GM23338 (cell line): ENCODE measurements around the gene S100A6. TPM values are rescaled to one million over a fixed set of nuclear protein-coding genes. Genes with fewer than 3 reads are reported as not detected.

ENCODE experiments used
- ATAC-seq: fragments of 200-7000 bp; cut with Tn5 transposase; 3 replicates; pipeline ENCODE4 v1.9.1; 2020
- DNase-seq: peaks from one replicate; pipeline ENCODE4 v3.0.0-alpha.2; 2015; ENCODE audit warnings: low spot score
- H2AFZ ChIP-seq: fragments of 200-600 bp; sonication (generic); 2 replicates; pipeline ENCODE4 v1.8.0; 2016; ENCODE audit warnings: antibody characterized with exemption, mild to moderate bottlenecking, moderate library complexity
- H3F3A ChIP-seq: fragments of 200-600 bp; sonication (generic); replicated peaks from 2 replicates; pipeline ENCODE4 v1.8.0; 2017; ENCODE audit warnings: antibody characterized with exemption, mixed run types, low read depth
- H3K27ac ChIP-seq: fragments of 200-600 bp; sonication (generic); 2 replicates; pipeline ENCODE4 v1.6.1; 2016; ENCODE audit warnings: low read depth
- H3K27me3 ChIP-seq: fragments of 200-600 bp; sonication (generic); 2 replicates; pipeline ENCODE4 v1.8.0; 2016; ENCODE audit warnings: mild to moderate bottlenecking, mixed run types, moderate library complexity; ENCODE audit not compliant: insufficient read depth
- H3K36me3 ChIP-seq: fragments of 200-600 bp; sonication (generic); 2 replicates; pipeline ENCODE4 v1.8.0; 2016; ENCODE audit warnings: mild to moderate bottlenecking; ENCODE audit not compliant: insufficient read depth
- H3K4me1 ChIP-seq: fragments of 200-600 bp; sonication (generic); 2 replicates; pipeline ENCODE4 v1.8.0; 2016; ENCODE audit warnings: mild to moderate bottlenecking, moderate library complexity; ENCODE audit not compliant: insufficient read depth
- H3K4me2 ChIP-seq: fragments of 200-600 bp; sonication (generic); 2 replicates; pipeline ENCODE4 v1.7.1; 2017; ENCODE audit warnings: mixed run types
- H3K4me3 ChIP-seq: fragments of 200-600 bp; sonication (generic); 2 replicates; pipeline ENCODE4 v1.6.1; 2016; ENCODE audit warnings: mixed run types
- H3K79me2 ChIP-seq: fragments of 200-600 bp; sonication (generic); replicated peaks from 2 replicates; pipeline ENCODE4 v1.8.0; 2017; ENCODE audit warnings: mild to moderate bottlenecking; ENCODE audit not compliant: insufficient read depth
- H3K9me2 ChIP-seq: fragments of 200-600 bp; sonication (generic); 2 replicates; pipeline ENCODE4 v1.8.0; 2017; ENCODE audit not compliant: insufficient read depth
- H4K20me1 ChIP-seq: fragments of 200-600 bp; sonication (generic); replicated peaks from 2 replicates; pipeline ENCODE4 v1.8.0; 2017; ENCODE audit warnings: mild to moderate bottlenecking; ENCODE audit not compliant: insufficient read depth
- H3K27ac Mint-ChIP-seq: 2 replicates; pipeline ENCODE4 v1.8.0; 2020; ENCODE audit warnings: inconsistent platforms, mild to moderate bottlenecking, moderate library complexity, mixed read lengths
- H3K27me3 Mint-ChIP-seq: 3 replicates; pipeline ENCODE4 v1.8.0; 2022; ENCODE audit warnings: low read depth, mild to moderate bottlenecking, moderate library complexity, mixed read lengths, inconsistent platforms; ENCODE audit not compliant: insufficient read depth, poor library complexity
- H3K36me3 Mint-ChIP-seq: 3 replicates; pipeline ENCODE4 v1.8.0; 2021; ENCODE audit warnings: low read depth, mild to moderate bottlenecking, inconsistent platforms, moderate library complexity, mixed read lengths
- H3K4me1 Mint-ChIP-seq: 3 replicates; pipeline ENCODE4 v1.8.0; 2020; ENCODE audit warnings: mild to moderate bottlenecking, inconsistent platforms, mixed read lengths
- H3K4me3 Mint-ChIP-seq: 3 replicates; pipeline ENCODE4 v1.8.0; 2021; ENCODE audit warnings: moderate library complexity, mild to moderate bottlenecking, inconsistent platforms, mixed read lengths
- H3K9me3 Mint-ChIP-seq: 3 replicates; pipeline ENCODE4 v1.8.0; 2020; ENCODE audit warnings: moderate library complexity, mild to moderate bottlenecking, inconsistent platforms, mixed read lengths
- ZNF462 ChIP-seq: fragments of 250-450 bp; sonication (Bioruptor Pico); IDR thresholded peaks from 2 replicates; pipeline ENCODE4 v1.5.0; 2020; ENCODE audit warnings: mild to moderate bottlenecking, moderate library complexity
- polyA plus RNA-seq: library from polyadenylated mRNA; unstranded; fragments of >200 nt; fragmentation: Nextera tagmentation; extraction: Ambion mirVana; gene quantifications from 2 replicates; pipeline ENCODE4 v1.2.1, GENCODE V29; 2016
- total RNA-seq: library from RNA; depleted of rRNA; stranded (reverse); fragments of >200 nt; shearing (Covaris generic); gene quantifications from 2 replicates; pipeline ENCODE4 v1.2.3, GENCODE V29; 2014

Gene S100A6
- total and polyA plus RNA-seq, 2 experiments from 2014 or later = 7.3 to 77.5 TPM

GRCh38 chr1:153563991-153564390 lies 28.2 kb upstream of the S100A6 start:
- Histone ChIP-seq H3K4me2 (no peak overlapping the region), H3K9me2 (no peaks in the 10 kb centered on the region), H2AFZ (no peak overlapping the region), H3K4me3 (no peak overlapping the region), H3F3A (peaks cover 6% of the 10 kb centered on the region; the same call in 1 of the 2 replicates), H3K4me1 (peaks cover 18% of the 10 kb centered on the region), H3K27ac (no peak overlapping the region), H3K36me3 (no peaks in the 10 kb centered on the region), H3K27me3 (no peaks in the 10 kb centered on the region), H3K79me2 (no peaks in the 10 kb centered on the region), H4K20me1 (no peaks in the 10 kb centered on the region)
- no peak for TF ChIP-seq ZNF462 (CRISPR knock-in tag)
- no peaks in the 10 kb centered on the region for H3K36me3 Mint-ChIP-seq
- H3K9me3 Mint-ChIP-seq = no peaks in the 10 kb centered on the region
- ATAC-seq = no peak
- no peak overlapping the region for H3K4me3 Mint-ChIP-seq
- H3K27me3 Mint-ChIP-seq = peaks cover 17% of the 10 kb centered on the region
- peaks cover 33% of the 10 kb centered on the region for H3K4me1 Mint-ChIP-seq
- H3K27ac Mint-ChIP-seq = no peak overlapping the region
- no peak for DNase-seq

- H3K36me3 Mint-ChIP-seq = no peaks in the 10 kb centered on the region
- Histone ChIP-seq H3K4me3 (no peak overlapping the region), H3K9me2 (no peaks in the 10 kb centered on the region), H3K36me3 (no peaks in the 10 kb centered on the region), H3K27me3 (no peaks in the 10 kb centered on the region), H3K79me2 (no peaks in the 10 kb centered on the region), H3K4me2 (no peak overlapping the region), H4K20me1 (no peaks in the 10 kb centered on the region), H3F3A (peaks cover 6% of the 10 kb centered on the region; the same call in 1 of the 2 replicates), H3K4me1 (peaks cover 18% of the 10 kb centered on the region), H3K27ac (no peak overlapping the region), H2AFZ (no peak overlapping the region)
- H3K4me3 Mint-ChIP-seq = no peak overlapping the region
- ATAC-seq (no peak), DNase-seq (no peak)
- H3K27ac Mint-ChIP-seq = no peak overlapping the region; the same call in 1 of the 2 replicates
- H3K9me3 Mint-ChIP-seq = no peaks in the 10 kb centered on the region
- H3K27me3 Mint-ChIP-seq = peaks cover 15% of the 10 kb centered on the region
- peaks cover 30% of the 10 kb centered on the region for H3K4me1 Mint-ChIP-seq
- no peak for TF ChIP-seq ZNF462 (CRISPR knock-in tag)
Observed at GRCh38 chr1:153563483-153563901, 27.7 kb upstream of the S100A6 start.
